ENCODE measurements around the gene MCOLN3. TPM values are rescaled to one million over a fixed set of nuclear protein-coding genes. Genes with fewer than 3 reads are reported as not detected.

MCOLN3 gene
- total and polyA plus RNA-seq, 2 donors (not counting 1 experiment from before 2014, with no cell fraction given): 2.5 to 2.7 TPM

- no peaks in the 10 kb centered on the region for H3K4me1 ChIP-seq (ENCODE audit: control insufficient read depth, extremely low read depth, insufficient read depth, low read length)
- no peak for DNase-seq (ENCODE audit: low read depth in 2 of 2)
- no peak overlapping the region for H3K9ac ChIP-seq (ENCODE audit: insufficient read depth, low read length)
- H4K20me1 ChIP-seq (ENCODE audit: control insufficient read depth, extremely low read depth, insufficient read depth, low read length): no peaks in the 10 kb centered on the region
- no peak overlapping the region for H3K27ac ChIP-seq (ENCODE audit: insufficient read depth, low read length)
- no peak for TF ChIP-seq EZH2 (IDR thresholded peaks at IDR 0.05; ENCODE audit: low read length, missing control alignments)
- TF ChIP-seq, protein P1, sequence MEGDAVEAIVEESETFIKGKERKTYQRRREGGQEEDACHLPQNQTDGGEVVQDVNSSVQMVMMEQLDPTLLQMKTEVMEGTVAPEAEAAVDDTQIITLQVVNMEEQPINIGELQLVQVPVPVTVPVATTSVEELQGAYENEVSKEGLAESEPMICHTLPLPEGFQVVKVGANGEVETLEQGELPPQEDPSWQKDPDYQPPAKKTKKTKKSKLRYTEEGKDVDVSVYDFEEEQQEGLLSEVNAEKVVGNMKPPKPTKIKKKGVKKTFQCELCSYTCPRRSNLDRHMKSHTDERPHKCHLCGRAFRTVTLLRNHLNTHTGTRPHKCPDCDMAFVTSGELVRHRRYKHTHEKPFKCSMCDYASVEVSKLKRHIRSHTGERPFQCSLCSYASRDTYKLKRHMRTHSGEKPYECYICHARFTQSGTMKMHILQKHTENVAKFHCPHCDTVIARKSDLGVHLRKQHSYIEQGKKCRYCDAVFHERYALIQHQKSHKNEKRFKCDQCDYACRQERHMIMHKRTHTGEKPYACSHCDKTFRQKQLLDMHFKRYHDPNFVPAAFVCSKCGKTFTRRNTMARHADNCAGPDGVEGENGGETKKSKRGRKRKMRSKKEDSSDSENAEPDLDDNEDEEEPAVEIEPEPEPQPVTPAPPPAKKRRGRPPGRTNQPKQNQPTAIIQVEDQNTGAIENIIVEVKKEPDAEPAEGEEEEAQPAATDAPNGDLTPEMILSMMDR (conservative IDR thresholded peaks at IDR 0.05 in 1 of 2, IDR thresholded peaks at IDR 0.05 in 1 of 2; ENCODE audit: low read depth in 1 of 2, low read length in 2 of 2): no peak
- H2AFZ ChIP-seq (ENCODE audit: low read length): no peak overlapping the region
- no peak overlapping the region for H3K4me3 ChIP-seq (replicated peaks in 1 of 4; ENCODE audit: control extremely low read depth in 1 of 4, insufficient read depth in 1 of 4, low read depth in 3 of 4, low read length in 4 of 4)
- H3K9me3 ChIP-seq (ENCODE audit: control insufficient read depth, insufficient read depth, low read depth, low read length): no peaks in the 10 kb centered on the region
- no peaks in the 10 kb centered on the region for H3K36me3 ChIP-seq (ENCODE audit: control insufficient read depth, insufficient read depth, low read length)
- H3K27me3 ChIP-seq (ENCODE audit: control insufficient read depth, insufficient read depth, low read length): no peaks in the 10 kb centered on the region
- H3K4me2 ChIP-seq (ENCODE audit: extremely low read depth, insufficient read depth, low read length): no peak overlapping the region
- H3K79me2 ChIP-seq (ENCODE audit: control insufficient read depth, insufficient read depth, low read length): no peaks in the 10 kb centered on the region
These were observed 23.6 kb downstream of the MCOLN3 start for GRCh38 chr1:85024736-85025135.

GRCh38 chr1:85022700-85023099, 25.6 kb downstream of the MCOLN3 start:
- TF ChIP-seq EZH2 (IDR thresholded peaks at IDR 0.05; ENCODE audit: low read length, missing control alignments): no peak
- TF ChIP-seq, protein P1 (conservative IDR thresholded peaks at IDR 0.05 in 1 of 2, IDR thresholded peaks at IDR 0.05 in 1 of 2; ENCODE audit: low read depth in 1 of 2, low read length in 2 of 2): no peak

DNA sequence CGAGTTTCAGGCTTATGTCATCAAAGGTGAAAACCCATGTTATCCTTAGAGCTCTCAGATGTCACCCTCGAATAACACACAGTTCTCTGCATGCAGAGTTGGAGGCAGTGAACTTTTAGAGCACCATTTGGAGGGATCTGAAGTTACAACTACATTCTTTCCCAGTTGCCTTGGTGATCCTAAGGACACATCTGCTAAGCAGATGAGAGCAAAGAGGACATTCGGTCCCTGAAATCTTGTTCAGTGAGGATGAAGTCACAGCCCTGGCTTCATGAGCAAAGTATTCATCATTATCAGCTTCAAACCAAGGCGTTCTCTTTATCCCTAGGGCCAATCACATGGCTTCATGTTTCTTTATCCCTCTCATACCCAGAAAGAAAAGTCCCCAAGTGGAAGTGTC, 28.3 kb downstream of the MCOLN3 start:
- no peaks in the 10 kb centered on the region for H3K9me3 ChIP-seq (ENCODE audit: control insufficient read depth, insufficient read depth, low read depth, low read length)
- TF ChIP-seq, protein P1 (conservative IDR thresholded peaks at IDR 0.05 in 1 of 2, IDR thresholded peaks at IDR 0.05 in 1 of 2; ENCODE audit: low read depth in 1 of 2, low read length in 2 of 2): no peak
- TF ChIP-seq EZH2 (IDR thresholded peaks at IDR 0.05; ENCODE audit: low read length, missing control alignments): no peak
- H2AFZ ChIP-seq (ENCODE audit: low read length): peak overlapping the region; percentile 40
- no peaks in the 10 kb centered on the region for H3K4me1 ChIP-seq (ENCODE audit: control insufficient read depth, extremely low read depth, insufficient read depth, low read length)
- H3K36me3 ChIP-seq (ENCODE audit: control insufficient read depth, insufficient read depth, low read length): no peaks in the 10 kb centered on the region
- no peaks in the 10 kb centered on the region for H3K27me3 ChIP-seq (ENCODE audit: control insufficient read depth, insufficient read depth, low read length)
- peak overlapping the region; percentile 32 for H3K27ac ChIP-seq (ENCODE audit: insufficient read depth, low read length)
- DNase-seq (ENCODE audit: low read depth in 2 of 2): no peak
- no peaks in the 10 kb centered on the region for H4K20me1 ChIP-seq (ENCODE audit: control insufficient read depth, extremely low read depth, insufficient read depth, low read length)
- H3K79me2 ChIP-seq (ENCODE audit: control insufficient read depth, insufficient read depth, low read length): no peaks in the 10 kb centered on the region
- H3K4me2 ChIP-seq (ENCODE audit: extremely low read depth, insufficient read depth, low read length): no peak overlapping the region
- no peak overlapping the region for H3K4me3 ChIP-seq (replicated peaks in 1 of 4; ENCODE audit: control extremely low read depth in 1 of 4, insufficient read depth in 1 of 4, low read depth in 3 of 4, low read length in 4 of 4)
- H3K9ac ChIP-seq (ENCODE audit: insufficient read depth, low read length): no peak overlapping the region

More at GRCh38 chr1:85022700-85023099, 25.6 kb downstream of the MCOLN3 start:
- Histone ChIP-seq H2AFZ (ENCODE audit: low read length) (no peak overlapping the region), H3K27me3 (ENCODE audit: control insufficient read depth, insufficient read depth, low read length) (no peaks in the 10 kb centered on the region), H3K9ac (ENCODE audit: insufficient read depth, low read length) (no peak overlapping the region), H3K4me1 (ENCODE audit: control insufficient read depth, extremely low read depth, insufficient read depth, low read length) (no peaks in the 10 kb centered on the region), H3K36me3 (ENCODE audit: control insufficient read depth, insufficient read depth, low read length) (no peaks in the 10 kb centered on the region), H3K4me2 (ENCODE audit: extremely low read depth, insufficient read depth, low read length) (no peak overlapping the region), H3K79me2 (ENCODE audit: control insufficient read depth, insufficient read depth, low read length) (no peaks in the 10 kb centered on the region), H3K4me3 (replicated peaks in 1 of 4; ENCODE audit: control extremely low read depth in 1 of 4, insufficient read depth in 1 of 4, low read depth in 3 of 4, low read length in 4 of 4) (no peak overlapping the region), H3K9me3 (ENCODE audit: control insufficient read depth, insufficient read depth, low read depth, low read length) (no peaks in the 10 kb centered on the region), H3K27ac (ENCODE audit: insufficient read depth, low read length) (no peak overlapping the region), H4K20me1 (ENCODE audit: control insufficient read depth, extremely low read depth, insufficient read depth, low read length) (no peaks in the 10 kb centered on the region)
- no peak for DNase-seq (ENCODE audit: low read depth in 2 of 2)
